IPS DF 4.7 (cell line): Measurements from ENCODE around the gene MCF2L2.

Source experiments
- DNase-seq: peaks from one replicate; pipeline ENCODE4 v3.0.0-alpha.2; 2013; ENCODE audit warnings: low spot score; ENCODE audit errors: extremely low read depth

MCF2L2 gene

GRCh38 chr3:183329543-183329942, 98.9 kb downstream of the MCF2L2 start:
- DNase-seq: no peak

DNA sequence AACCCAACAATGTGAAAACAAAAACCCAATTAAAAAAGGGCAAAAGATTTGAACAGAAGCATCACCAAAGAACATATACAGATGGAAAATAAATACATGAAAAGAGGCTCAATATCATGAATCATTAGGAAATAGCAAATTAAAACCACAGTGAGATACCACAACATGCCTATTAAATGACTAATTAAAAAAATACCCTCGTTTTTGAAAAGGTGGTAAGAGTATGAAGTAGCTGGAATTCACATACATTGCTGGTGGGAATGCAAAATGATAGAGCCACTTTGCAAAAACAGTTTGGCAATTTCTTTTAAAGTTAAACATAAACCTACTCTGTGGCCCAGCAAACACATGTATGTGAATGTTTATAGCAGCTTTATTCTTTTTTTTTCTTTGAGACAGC, 99.6 kb downstream of the MCF2L2 start:
- no peak for DNase-seq

- DNase-seq: no peak
These were observed 100.3 kb downstream of the MCF2L2 start for GRCh38 chr3:183328164-183328563.

GRCh38 chr3:183327343-183327742, 101.1 kb downstream of the MCF2L2 start:
- no peak for DNase-seq

DNA sequence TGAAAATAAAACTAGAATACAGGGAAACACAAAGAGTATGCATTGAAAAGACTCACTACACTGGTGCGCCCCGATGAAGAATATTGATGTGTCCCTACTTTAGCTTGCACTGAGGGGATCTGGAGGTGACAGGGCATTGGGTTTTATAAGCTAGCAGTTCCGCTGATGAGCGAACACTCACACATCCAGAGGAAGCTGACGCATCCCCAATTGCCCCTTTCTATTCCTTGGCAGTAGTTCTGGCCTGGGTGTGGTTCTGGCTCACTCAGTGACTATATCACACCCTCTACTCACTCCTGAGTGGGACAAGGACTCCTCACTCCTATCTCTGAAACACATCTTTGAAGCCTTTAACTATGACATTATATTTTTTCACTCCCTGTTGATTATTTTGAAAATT, 104.3 kb downstream of the MCF2L2 start:
- DNase-seq: no peak

DNA sequence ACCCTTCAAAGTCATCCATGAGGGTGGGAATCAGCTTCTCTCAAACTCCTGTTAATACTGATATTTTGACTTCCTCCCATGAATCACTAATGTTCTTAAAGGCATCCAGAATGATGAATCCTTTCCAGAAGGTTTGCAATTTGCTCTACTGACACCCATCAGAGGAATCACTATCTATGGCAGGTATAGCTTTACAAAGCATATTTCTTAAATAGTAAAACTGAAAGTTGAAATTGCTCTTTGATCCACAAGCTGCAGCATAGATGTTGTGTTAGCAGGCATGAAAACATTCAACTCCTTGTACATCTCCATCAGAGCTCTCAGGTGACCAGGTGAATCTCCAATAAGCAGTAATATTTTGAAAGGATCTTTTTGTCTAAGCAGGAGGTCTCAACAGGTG, 109.0 kb downstream of the MCF2L2 start:
- no peak for DNase-seq

GRCh38 chr3:183318877-183319276, 109.5 kb downstream of the MCF2L2 start:
- no peak for DNase-seq

DNA sequence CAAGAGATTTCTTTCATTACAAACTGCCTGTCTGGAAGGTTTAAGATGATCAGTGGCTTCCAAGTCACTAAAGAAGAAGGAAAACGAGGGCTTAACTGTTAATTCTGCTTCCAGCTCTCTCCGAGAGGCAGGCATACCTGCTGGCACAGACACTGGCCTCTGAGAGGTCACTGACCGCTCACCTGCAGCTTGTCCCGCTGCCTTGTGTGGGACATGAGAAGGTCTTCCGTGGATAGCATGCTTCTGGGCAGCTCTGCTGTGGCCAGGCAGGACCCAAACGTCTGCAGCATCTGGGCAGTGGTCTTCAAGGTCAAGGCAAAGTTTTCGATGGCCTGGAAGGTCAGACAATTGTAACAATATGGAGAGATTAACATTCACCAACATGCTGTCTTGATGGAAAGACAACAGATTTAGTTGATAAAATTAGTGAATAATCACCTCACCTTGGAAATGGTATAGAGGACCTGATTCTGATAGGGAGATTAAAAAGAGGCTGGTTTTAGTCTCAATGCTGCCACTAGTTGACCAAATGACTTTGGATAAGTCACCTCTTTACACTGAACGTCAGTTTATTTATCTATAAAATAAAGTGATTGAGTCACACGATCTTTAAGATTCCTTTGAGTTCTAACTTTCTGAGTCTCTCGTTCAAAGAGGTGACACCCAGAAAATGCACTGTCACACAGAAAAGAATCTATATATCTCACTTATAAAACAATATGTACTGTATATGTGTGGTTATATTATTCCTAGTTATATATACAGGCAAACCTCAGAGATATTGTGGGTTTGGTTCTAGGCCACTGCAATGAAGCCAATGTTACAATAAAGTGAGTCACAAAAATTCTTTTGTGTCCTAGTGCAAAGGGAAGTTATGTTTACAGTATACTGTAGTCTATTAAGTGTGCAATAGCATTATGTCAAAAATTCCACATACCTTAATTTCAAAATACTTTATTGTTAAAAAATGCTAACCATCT, 110.2 kb downstream of the MCF2L2 start:
- no peak for DNase-seq

DNA sequence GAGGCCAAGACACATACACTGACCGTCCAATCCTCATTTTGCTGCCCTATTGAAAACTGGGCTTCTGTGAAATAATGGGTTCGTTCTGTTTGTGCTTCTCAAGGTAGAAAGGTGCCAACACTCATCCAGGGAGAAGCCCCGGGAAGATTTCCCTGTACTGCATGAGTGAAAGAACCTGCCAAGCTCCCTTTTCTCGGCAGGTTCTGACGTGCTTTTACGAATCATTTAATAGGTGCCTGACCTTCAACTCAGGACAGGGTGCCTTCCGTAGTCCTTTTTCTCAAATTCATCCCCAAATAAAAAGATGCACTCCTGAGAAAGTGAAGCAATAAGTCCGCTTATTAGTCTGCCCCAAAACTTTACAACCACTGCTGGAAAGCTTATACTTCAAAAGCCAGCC, 111.1 kb downstream of the MCF2L2 start:
- no peak for DNase-seq

DNA sequence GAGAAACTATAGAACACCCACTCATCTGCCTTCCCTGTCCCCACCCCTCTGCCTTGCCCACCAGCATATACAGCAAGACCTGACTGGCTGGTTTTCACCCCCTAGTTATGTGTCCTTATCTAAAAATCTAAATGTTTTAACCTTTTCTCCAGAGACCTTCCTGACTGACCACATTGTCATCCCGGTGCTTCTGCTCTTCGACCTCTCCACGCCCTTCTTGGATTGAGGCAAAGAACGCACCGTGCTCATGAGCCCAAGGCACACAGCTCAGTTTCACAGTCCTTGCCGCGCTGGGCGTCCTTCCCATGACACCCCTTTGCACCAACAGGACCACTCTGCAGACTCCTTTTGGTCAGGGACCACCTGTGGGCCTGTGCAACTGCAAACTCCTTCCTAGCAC, 112.7 kb downstream of the MCF2L2 start:
- no peak for DNase-seq

DNA sequence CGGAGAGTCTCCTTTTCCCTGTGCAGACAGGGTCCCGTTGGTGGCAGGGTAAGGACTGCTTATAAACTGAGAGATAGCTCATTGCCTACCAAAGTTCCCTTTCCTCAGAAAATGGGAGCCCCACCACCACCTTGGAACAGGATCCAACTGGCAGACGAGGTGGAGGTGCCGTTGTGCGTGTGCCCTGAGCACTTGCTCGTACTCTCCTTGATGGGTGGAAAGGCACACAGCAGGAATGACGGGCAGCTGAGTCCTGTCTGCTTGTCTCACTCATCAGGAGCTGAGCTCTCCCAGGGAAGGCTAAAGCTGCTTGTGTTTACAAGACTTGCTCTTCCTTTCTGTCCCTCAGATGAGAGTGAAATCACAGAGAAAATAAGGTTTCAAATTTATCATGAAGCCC, 114.7 kb downstream of the MCF2L2 start:
- DNase-seq: no peak

- DNase-seq: no peak
These were observed 115.1 kb downstream of the MCF2L2 start for GRCh38 chr3:183313351-183313750.

DNA sequence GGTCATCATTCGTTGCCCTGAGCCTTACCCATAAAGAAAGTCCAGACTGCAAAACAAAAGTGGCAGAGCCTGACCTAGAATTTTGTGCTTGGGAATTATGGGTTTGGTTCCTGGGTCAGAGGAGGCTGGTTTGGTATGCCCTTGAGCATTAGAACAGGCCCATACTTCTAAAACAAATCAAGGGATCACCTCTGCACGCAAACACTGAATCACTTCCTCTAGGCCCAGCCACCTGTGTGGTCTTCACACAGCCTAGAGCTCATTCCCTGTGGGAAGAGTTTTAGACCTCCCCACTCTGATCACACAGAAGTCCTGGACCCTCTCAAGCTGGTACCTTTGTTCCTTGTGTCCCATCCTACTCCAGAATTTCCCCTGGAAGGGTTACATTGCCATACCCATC, 116.0 kb downstream of the MCF2L2 start:
- no peak for DNase-seq

GRCh38 chr3:183310936-183311335, 117.5 kb downstream of the MCF2L2 start:
- DNase-seq: no peak

DNA sequence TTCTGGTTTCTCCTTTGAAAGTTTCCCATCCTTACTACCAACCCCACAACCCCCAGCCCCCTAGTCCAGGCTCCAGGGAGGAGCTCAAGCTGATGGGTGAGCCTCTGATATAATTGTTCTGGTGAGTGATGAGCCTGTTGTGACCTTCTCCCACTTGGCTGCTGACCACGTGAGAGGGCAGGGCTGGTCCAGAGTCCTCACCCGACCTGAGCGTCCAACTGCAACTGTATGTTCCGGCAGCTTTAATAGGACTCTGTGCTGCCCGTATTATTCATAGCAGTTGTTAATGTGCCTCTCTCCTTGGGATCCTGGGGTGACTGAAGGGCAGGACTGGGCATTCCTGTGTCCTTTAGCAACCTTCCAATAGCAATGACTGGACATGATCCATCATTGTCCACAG, 119.1 kb downstream of the MCF2L2 start:
- no peak for DNase-seq

- DNase-seq: no peak
These were observed 119.7 kb downstream of the MCF2L2 start for GRCh38 chr3:183308751-183309150.

DNA sequence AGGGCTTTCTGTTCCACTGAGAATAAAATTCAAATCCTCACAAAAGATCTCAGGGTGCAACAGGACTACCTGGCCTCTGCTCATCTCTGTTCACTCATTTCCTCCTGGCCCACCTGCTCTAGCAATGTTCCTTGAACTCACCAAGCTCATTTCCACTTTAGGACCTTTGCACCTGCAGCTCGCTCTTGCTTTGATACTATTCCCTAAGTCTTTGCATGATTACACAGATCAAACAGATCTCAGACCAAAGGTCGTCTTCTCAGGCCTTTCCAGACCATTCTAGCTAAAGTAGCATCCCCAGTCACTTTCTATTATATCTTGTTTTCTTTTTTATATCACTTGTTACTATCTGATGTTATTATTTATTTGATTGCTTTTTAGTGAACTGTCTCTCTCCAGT, 120.7 kb downstream of the MCF2L2 start:
- no peak for DNase-seq

GRCh38 chr3:183306798-183307671, 121.4 kb downstream of the MCF2L2 start:
- DNase-seq: no peak

DNA sequence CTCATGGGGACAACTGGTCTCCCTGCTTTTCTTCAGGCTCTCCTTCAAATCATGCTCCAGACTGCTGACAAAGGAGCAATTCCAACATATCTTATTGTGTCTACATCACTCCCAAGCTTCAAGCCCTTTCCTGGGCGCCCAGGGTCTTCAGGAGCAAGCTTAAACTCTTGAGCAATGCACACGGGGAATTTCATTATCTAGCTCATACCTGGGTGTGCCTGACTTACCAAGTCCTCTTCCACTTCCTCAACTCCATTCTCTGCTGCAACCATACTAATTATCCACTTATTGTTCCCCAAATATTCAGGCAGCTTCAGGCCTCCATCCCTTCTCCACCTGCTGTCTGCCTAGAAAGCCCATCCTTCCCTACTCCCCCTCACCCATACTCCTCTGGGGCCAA, 124.7 kb downstream of the MCF2L2 start:
- no peak for DNase-seq

- DNase-seq: no peak
These were observed 126.4 kb downstream of the MCF2L2 start for GRCh38 chr3:183301937-183302580.

DNA sequence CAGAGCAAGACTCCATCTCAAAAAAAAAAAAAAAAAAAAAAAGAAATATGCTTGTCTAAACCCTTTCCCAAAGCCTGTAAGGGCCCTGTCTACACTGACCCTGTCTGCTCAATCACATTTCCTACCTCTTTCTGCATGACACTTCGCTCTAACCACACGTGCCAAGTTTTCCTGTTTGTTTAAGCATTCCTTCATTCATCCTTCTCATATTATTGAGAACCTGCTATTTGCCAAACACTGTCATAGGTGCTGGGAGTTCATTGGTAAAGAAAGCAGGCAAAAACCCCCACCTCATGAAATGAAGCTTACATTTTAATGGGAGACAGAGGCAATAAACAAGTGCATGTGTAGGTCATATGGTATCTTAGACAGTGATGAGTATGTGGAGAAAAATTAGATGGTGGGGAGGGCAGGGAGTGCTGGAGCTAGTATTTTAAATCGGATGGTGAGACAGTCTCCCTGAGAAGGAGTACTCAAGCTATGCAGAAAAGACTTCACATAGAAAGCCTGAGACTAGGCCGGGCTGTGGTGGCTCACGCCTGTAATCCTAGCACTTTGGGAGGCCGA, 127.3 kb downstream of the MCF2L2 start:
- DNase-seq: no peak
